Gastroesophageal sphincter (tissue), 3 donors: ENCODE data around the gene CYP1A2.

Experiments used
- POLR2A ChIP-seq, 2 donors: fragments of 450-650 bp; IDR thresholded peaks; one replicate each; pipeline ENCODE4 v1.6.1; 2017; ENCODE audit warnings: antibody characterized with exemption in 2 of 2, mild to moderate bottlenecking in 2 of 2, moderate library complexity in 1 of 2
- POLR2AphosphoS5 ChIP-seq: sonication (generic); formaldehyde crosslinking; IDR thresholded peaks from one replicate; pipeline ENCODE4 v1.6.1; 2017; ENCODE audit warnings: antibody characterized with exemption
- TF ChIP-seq, protein P1 (sequence below), 4 experiments: fragments of 200-600 bp in 2 of 4; fragments of 450-650 bp in 2 of 4; sonication (generic) in 1 of 4; IDR thresholded peaks; one replicate each; pipeline ENCODE4 v1.5.1; 2017 to 2019; ENCODE audit warnings: antibody characterized with exemption in 4 of 4, mild to moderate bottlenecking in 2 of 4, moderate library complexity in 2 of 4

DNA sequence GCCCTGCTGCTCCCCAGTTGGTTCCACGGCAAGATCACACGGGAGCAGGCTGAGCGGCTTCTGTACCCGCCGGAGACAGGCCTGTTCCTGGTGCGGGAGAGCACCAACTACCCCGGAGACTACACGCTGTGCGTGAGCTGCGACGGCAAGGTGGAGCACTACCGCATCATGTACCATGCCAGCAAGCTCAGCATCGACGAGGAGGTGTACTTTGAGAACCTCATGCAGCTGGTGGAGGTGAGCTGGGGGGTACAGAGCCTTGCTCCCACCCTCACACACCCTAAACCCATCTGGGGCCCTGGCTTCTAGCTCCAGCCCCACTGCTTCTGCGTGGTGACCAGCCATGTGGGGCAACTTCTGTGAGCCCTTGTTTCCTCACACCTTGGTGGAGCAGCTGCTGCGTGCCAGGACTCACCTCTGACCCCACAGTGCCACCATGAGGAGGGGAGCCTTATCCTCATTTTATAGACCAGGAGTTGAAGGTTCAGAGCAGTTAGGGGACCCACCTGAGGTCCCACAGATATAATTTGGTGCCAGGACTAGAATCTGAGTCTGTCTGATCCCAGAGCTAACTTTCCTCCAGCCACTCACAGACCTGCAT, 50.7 kb downstream of the CYP1A2 start:
- TF ChIP-seq POLR2AphosphoS5, result no peak
- TF ChIP-seq, protein P1, sequence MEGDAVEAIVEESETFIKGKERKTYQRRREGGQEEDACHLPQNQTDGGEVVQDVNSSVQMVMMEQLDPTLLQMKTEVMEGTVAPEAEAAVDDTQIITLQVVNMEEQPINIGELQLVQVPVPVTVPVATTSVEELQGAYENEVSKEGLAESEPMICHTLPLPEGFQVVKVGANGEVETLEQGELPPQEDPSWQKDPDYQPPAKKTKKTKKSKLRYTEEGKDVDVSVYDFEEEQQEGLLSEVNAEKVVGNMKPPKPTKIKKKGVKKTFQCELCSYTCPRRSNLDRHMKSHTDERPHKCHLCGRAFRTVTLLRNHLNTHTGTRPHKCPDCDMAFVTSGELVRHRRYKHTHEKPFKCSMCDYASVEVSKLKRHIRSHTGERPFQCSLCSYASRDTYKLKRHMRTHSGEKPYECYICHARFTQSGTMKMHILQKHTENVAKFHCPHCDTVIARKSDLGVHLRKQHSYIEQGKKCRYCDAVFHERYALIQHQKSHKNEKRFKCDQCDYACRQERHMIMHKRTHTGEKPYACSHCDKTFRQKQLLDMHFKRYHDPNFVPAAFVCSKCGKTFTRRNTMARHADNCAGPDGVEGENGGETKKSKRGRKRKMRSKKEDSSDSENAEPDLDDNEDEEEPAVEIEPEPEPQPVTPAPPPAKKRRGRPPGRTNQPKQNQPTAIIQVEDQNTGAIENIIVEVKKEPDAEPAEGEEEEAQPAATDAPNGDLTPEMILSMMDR (IDR thresholded peaks at IDR 0.05), result no peak
- TF ChIP-seq POLR2A (IDR thresholded peaks at IDR 0.05), result no peak
